SHP77 (cell line): ENCODE results near the gene SMPD3.

Source experiments
- DNase-seq, 2 experiments: peaks; one replicate each; lab custom pipeline; 2025; lab: John Stamatoyannopoulos, UW

SMPD3 gene

DNA sequence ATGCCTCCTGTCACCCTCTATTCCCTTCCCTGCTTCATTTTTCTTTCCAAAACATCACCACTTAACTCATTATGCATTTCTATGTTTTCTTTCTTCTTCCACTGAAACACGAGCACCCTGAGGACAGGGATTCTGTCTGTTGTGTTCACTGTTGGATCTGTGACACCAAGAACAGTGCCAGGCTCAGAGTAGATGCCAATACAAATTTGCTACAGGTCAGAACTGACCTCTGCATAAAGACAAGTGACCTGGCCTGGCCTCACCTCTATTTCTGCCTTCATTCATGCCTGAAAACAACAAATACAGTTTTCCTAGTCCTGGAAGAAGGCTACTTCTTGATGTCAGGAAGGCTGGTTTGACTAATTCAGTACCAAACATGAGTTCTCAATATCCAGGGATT, 45.1 kb downstream of the SMPD3 start:
- DNase-seq, result no peak

DNA sequence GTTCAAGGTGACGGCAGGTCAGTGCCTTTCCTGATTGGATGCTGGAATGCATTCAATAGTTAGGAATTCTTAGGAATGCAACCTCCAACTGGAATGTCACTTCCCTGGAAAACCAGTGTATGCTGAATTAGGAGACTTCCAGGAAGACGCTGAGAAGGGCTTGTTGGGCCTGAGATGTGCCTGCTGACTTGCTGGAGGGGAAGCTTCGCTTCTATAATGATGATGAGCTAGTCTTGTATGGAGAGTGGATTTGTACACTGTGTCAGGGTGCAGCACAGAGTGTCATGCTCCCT, 45.6 kb downstream of the SMPD3 start:
- no peak for DNase-seq

DNA sequence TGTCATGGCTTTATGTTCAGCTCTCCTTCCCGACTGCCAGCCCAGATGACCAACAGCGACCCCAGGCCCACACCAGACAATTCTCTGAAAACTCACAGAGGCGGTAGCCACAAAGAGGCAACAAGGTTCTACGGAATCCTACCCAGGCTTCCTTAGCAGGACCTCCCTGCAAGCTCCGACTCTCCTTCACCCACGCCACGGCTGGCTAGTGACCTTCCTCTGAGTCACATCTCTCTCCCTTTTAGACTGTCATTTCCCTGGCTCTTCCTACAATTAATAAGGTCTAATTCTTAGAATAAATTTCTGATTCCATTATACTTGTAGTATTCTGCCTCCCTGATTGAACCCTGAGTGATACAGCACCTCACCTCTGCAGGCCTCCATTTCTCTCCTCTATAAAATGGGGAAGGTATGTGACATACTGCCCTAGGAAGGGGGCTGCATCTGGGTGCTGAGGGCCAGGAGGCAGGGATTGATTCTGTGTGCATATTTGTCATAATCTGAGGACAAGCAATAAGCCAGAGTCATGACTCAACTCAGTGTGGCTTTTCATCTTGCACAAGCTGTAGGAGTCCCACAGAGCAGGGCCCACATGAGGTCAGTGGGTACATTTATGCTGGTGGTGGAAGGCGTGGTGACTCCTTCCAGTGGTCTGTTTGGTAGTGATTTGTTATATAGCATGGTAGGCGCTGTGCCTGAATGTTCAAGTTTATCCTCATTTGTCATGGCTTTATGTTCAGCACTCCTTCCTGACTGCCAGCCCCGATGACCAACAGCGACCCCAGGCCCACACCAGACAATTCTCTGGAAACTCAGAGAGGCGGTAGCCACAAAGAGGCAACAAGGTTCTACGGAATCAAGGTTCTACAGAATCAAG, 46.2 kb downstream of the SMPD3 start:
- no peak for DNase-seq

DNA sequence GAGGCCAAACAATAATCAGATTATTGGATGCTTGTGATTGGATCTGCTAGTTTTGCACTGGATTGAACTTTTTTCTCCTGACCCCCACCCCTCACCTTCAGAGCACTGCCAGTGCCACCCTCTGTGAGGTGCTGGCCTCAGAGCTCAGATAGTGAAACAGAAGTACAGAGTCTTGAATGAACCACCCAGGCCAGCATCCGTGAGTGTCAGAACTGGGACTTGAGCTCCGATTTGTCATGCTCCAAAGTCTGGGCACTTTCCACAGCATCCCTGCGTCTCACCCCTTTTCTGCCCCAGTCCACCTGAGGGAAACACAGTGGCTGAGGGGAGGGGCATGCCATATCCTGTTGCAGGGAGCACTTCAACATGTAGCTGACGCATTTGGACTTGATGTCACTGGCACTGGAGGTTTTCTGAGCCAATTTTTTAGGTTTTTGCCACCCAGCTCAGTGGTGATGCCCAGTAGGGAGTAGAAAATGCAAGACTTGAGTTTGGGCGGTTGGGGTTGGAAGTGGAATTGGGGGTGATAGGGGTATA, 47.3 kb downstream of the SMPD3 start:
- no peak for DNase-seq

DNA sequence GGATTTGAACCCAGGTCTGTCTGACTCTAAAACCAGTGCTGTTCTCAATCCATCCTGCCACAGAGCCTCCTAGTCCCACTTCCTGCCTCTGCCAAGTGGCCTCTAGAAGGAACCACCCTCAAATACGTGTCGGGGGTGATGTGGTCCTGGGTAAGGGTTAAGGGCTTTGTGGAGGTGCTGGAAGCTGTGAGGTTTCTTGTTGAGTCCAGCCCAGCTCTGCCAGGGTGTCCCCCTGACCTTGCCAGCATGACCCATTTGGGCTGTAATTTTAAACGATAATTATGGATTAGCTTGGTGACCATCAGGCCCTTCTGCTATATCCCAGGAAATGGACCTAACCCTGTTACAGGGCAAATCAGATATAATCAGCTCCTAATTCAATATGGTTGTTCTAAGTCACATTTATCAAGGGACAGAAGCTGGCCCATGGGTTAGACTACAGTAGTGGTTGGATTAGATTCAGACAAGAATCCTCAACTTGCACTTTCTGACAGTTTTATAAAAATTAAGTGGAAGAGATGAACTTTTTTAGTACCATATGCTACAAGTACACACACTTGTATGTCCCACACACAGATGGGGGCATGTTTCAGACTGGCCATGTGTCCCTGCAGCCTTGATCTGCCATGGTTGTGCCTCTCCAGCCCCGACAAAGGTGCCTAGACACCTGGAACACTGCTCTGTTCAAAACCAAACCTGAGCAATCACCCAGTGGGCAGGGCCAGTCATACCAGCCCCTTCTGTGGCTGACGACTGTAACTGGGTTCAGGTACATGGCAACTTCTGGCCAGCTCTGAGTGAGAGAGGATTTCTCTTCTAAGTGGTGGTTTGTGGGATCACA, 48.0 kb downstream of the SMPD3 start:
- DNase-seq, result no peak

DNA sequence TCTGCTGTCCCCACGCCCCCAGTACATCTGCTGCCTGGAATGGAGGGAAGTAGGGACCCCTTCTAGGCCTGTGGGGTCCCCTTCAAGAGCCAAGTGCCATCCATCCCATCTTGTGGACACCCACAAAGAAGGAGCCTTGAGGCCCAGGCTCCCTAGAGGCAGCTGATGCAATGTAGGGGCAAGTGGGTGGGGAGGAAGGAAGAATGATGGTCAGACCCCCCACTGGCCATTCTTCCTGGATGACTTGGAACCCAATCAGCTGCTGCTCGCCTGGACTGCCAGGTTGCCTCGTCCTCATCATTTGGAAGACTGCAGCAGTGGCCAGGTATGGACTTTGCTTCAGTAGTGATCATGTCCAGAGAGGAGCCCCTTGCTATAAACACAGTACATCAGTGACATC, 48.9 kb downstream of the SMPD3 start:
- DNase-seq, result no peak

DNA sequence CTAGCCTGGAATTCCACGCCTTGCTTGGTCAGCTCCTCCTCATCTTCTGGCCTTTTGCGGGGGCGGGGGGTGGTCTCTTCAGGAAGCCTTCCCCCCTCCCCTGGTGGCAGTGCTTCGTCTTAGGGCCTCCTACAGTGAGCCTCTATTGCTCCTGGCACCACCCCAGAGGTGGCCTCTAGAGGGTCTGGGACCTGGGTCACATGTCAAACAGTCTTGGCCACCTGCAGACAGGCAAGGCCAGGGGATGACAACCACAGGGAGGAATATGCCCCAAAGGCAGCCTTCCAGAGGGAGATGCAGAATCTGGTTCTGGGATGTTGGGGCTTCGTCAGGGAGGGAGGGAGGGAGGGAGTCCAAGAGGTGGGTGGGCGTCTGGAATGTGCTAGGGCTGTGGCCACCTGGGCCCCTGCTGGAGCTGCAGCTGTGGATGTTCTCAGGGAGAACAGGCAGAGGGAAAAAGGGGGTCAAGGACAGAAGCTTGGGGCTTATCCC, 50.6 kb downstream of the SMPD3 start:
- no peak for DNase-seq

DNA sequence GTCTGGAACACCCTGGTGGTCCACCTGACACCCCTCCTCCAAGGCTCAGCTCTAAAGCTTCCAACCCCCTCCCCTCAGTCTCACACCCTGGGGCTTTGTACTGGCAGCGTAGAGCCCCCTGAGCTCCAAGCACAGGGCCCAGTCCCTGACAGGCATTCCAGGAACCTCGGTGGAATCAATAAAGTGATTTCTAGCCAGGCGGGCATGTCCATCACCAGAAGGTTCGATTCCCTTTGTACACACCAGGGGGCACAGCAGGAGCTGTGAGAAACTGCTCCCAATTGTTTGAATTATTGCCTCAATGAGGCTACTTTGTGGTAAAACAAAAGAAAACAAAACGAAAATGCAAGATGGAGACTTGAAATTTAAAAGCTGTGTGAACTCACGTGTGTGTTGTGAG, 51.8 kb downstream of the SMPD3 start:
- peak in 1 of 2 experiments; percentile 28 for DNase-seq

DNA sequence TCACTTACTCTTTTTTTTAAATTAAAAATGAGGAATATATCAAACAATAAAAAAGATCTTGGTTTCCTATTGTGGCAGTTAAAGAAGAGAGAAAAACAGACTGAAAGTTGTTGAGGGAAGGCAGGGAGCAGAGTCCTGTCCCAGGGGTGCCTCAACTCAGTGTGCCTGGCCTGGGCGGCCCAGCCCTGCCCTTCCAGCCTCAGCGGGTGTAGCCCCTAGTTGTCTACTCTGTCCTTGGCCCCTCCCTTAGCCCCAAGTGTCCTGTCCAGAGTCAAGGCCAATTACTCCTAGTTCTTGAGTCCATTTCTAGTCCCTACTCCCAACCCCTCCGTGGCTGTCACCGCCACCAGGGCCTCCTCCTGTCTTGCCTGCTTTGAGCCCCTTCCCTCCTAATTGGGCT, 52.5 kb downstream of the SMPD3 start:
- DNase-seq, result no peak

DNA sequence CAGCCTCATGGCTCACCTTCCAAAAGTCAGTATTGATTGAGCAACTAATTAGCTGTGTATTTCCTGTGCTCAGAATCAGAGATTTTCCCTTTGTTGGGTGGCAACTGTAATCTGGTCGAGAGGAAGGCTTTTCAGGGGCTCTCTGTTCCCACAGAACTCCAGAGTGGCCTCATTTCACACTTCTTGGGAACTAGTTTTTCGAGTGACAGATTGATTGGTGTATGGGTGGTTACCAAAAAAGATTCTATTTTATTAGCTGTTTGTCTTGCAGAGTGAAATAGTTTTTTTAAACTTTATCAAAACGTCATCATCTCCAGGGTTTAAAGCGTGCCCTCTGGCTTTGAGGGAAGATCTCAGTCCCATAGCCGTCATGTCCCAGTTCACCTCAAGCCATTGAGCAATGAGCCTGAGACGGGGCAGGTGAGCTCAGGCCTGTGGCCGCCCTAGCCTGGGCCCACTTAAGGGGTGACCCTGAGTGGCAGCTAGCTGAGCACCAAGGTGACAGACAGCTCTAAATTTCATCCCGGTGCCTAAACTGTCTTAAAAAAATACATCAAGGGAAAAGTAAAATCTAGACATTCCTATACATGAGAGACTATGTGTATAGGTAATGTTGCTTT, 53.0 kb downstream of the SMPD3 start:
- no peak for DNase-seq

DNA sequence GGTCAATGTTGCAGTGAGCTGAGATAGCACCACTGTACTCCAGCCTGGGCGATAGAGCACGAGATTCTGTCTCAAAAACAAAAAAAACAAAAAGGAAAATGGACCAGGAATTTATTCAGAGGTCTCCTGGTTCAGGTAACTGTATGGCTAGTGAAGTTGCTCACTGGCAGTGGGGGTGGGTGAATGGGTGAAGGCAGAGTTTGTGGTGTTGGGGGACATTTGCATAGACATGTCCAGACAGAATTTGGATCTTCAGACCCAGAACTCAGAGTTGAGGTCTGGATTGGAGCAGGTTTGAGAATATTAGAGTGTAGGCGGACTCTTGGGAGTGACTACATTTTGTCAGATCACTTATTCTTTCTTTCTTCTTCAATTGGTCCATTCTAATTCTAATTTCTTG, 55.0 kb downstream of the SMPD3 start:
- no peak for DNase-seq

DNA sequence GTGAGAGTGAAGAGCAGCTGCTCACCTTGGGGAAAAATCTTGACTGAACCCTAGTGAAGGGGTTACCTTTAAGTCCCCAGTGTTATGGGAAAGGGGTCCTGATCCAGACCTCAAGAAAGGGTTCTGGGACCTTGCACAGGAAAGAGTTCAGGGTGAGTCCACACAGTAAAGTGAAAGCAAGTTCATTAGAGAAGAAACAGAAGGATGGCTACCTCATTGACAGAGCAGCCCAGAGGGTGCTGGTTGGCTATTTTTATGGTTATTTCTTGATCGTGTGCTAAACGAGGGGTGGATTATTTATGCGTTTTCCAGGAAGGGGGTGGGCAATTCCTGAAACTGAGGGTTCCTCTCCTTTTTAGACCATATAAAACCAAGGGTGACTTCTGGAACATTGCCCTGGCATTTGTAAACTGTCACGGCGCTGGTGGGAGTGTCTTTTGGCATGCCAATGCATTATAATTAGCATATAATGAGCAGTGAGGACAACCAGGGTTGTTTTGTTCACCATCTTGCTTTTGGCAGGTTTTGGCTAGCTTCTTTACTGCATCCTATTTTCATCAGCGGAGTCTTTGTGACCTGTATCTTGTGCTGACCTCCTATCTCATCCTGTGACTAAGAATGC, 58.4 kb downstream of the SMPD3 start:
- DNase-seq, result no peak

DNA sequence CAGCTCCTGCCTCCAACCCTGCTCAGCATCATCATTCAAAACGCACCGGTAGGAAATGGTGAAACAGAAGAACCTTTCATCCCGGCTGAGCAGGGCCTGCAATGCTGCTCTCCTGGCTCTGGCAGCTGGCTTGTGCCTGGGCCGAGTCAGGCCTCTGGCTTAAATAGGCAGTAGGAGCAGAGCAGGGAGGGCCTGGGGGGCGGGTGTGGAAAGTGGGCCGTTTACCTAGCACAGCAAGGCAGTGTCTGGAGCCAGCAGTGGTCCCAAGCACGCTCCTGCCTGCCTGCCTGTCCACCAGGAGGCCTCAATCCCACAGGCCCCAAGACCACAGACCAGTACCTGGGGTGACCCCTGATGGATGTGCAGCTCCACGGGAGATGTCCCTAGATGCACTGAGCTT, 59.3 kb downstream of the SMPD3 start:
- no peak for DNase-seq

DNA sequence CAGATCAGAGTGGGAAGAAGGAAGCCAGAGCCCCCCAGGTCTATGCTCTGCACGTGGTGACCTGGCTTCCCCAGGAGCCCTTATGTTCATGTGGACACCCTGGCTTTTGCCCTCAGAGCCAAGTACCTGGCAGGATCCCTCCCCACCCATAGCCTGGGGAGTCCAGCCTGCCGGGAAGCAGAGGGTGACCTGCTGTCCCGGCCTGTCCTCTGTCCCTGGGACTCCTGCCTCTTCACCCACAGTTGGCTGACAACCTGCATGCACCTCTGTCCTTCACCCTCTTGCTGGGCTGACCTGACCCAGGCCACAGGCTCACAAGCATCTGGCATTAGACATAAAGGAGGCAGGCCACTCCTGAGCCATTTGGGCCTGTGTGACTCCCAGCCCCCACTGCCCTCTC, 60.2 kb downstream of the SMPD3 start:
- DNase-seq, result no peak

DNA sequence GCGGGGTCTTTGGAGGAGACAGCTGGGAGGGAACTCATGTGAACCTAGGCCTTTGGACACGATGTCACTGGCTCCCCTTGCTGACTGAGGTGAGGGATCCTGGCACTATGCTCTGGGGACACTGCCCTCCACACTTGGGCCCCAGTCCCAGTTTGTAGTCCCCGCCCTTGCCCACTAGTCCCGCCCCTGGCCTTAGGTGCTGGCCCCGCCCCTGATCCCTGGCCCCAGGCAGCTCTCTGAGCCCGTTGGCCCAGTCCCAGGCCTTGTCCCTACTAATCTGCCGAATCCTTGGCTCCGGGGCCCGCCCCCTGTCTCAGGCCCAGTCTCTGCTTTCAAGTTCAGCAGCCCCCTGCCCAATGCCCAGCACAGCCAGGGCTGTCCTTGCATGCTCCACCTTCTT, 61.0 kb downstream of the SMPD3 start:
- no peak for DNase-seq

DNA sequence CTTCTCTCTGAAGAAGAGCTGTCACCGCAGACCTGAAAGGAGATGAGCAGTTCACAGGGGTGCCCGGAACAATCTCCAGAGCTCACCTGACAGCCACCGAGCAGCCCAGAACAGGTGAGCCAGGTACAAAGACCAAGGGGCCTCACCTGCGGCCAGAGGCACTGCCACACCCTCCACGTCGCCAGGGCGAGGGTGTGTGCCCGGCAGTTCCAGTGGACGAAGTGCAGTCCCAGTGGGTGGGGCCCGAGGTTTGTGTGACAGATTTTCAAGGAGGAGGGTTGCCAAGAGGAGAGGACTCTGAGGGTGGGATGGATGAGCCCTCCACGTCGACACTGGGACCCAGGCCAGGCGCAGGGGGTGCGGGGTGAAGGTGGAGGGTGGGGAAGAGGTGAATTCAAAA, 61.7 kb downstream of the SMPD3 start:
- DNase-seq, result no peak

DNA sequence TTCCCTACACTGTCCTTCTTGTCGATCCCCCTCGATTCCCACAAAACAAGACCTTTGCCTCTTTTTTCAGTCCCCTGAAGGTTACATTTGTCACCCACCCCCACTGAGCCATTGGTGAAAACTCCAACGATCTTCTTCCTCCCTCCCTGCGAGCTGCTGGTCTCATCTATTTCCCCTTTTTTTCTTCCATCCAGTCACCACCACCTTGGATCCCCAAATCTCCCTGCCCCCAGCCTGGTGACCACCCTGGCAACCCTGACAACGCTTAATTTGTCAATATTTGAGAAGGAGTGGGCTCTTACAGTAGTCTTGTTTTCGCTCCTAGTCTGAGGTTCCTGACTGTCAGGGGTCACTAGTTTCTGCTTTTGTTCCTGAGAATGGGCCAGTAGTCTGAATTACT, 62.9 kb downstream of the SMPD3 start:
- no peak for DNase-seq

DNA sequence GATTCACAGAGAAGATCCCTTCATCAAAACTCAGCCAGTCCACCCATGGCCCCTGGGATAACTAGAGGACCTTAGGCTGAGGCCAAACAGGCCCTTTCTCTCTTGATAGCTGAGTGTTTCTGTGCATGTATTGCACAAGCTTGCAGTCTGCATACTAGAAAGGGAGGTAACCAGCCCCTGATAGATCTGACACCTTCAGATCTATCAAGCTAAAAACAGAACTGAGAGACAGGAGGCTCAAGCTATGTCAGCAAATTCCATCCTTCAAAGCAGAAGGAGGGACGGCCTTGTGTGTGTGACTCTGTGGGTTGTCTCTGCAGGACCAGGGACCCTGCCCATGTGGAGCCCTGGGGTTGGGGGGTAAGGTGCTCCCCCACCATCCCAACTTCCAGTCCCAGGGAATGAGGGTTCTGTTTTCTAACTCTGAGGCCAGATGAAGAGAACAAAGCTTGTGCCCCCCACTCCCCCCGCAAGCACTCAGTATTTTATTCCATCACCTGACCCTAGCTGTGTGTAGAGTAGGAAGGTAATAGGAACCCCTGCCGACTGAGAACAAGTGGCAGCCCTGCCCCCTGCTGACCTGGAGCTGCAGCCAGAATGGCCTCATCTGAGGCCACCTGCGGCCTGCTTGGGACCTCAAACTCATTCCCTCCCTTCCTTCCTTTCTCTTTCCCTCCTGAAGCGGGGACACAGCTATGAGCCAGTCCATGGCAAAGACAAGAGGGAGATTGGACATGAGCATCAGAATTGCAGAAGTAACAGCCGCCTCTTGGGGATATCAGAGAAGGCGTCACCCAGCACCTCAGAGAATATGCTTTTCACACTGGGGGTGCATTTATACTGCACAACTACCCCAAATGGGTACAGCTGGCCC, 63.8 kb downstream of the SMPD3 start:
- no peak for DNase-seq

DNA sequence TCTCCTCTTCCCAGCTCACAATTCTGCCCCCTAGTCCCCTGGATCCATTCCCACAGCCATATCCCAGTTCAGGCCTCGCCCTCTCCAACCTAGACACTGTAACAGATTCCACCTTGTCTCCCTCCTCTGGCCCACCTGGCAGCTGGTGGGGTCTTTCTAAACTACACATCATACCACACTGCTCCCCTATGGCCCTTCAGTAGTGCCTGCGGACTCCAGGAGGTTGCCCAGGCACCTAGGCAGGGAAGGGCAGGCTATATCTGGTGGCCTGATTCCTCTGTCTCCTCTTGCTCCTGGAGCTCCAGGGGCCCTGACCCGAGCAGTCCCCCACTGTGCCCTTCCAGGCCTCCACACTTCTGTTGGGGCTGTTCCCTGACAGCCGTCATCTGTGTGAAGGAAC, 64.5 kb downstream of the SMPD3 start:
- no peak for DNase-seq

DNA sequence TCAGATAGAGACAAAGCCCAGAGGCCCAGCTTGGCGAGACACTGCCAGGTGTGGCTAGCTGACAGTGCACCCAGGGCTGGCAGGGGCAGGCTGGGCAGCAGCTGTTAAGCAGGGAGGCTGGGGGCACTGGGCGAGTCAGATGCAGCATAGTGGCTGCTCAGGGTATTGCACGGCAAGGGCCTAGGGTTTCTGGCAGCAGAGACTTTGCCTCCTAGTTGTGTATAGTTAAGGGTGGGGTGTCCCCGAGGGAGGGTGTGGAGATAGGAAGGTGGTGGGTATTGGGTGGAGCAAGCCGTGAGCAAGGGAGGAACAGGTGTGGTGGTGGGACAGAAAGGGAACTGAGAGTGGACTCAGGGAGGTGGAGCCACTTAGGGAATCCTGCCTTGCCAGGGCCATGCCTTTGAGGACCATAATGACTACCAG, 66.0 kb downstream of the SMPD3 start:
- DNase-seq, result peak in 1 of 2 experiments; percentile 50

DNA sequence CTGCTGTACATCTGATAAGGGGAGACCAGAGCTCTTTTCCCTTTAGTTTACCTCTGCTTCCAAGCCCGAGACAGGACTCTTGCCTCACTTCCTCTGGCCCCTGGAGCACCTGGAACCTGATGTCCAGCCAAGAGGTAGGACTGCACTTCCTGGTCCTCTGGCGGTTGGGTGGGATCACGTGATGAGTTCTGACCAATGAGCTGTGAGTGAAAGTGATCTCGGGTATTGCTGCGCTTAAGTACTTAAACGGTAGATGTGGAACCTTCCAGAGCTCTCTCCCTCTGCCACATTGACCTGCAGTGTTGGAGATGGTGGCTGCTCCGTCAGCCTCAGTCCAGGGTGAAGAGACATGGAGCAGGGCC, 67.0 kb downstream of the SMPD3 start:
- no peak for DNase-seq
